Loucy (cell line): ENCODE measurements around the gene CAV2.

Experiments used
- H2AFZ ChIP-seq: fragments of 200-600 bp; sonication (generic); 2 replicates; pipeline ENCODE4 v1.6.0; 2016; ENCODE audit warnings: antibody characterized with exemption, mild to moderate bottlenecking, low read length, moderate library complexity
- H3F3A ChIP-seq: fragments of 200-600 bp; 2 replicates; pipeline ENCODE4 v1.6.0; 2016; ENCODE audit warnings: antibody characterized with exemption, low read depth, mild to moderate bottlenecking
- H3K27me3 ChIP-seq: fragments of 200-600 bp; sonication (generic); 2 replicates; pipeline ENCODE4 v1.6.1; 2014; ENCODE audit warnings: low read length, mild to moderate bottlenecking; ENCODE audit not compliant: insufficient read depth, poor library complexity, severe bottlenecking
- H3K36me3 ChIP-seq: fragments of 200-600 bp; sonication (generic); 2 replicates; pipeline ENCODE4 v1.6.1; 2016; ENCODE audit warnings: low read length; ENCODE audit not compliant: insufficient read depth
- H3K4me1 ChIP-seq: fragments of 200-600 bp; sonication (generic); 2 replicates; pipeline ENCODE4 v1.5.1; 2014; ENCODE audit warnings: low read length, mild to moderate bottlenecking; ENCODE audit not compliant: insufficient read depth, poor library complexity, severe bottlenecking
- H3K4me2 ChIP-seq: fragments of 200-600 bp; sonication (generic); 2 replicates; pipeline ENCODE4 v1.6.0; 2014; ENCODE audit warnings: antibody characterized with exemption, low read length, low read depth, mild to moderate bottlenecking; ENCODE audit not compliant: poor library complexity, severe bottlenecking
- H3K4me3 ChIP-seq: fragments of 200-600 bp; sonication (generic); 2 replicates; pipeline ENCODE4 v1.5.1; 2014; ENCODE audit warnings: low read length, mild to moderate bottlenecking, mixed read lengths; ENCODE audit not compliant: poor library complexity, severe bottlenecking
- H3K79me2 ChIP-seq: fragments of 200-600 bp; sonication (generic); 2 replicates; pipeline ENCODE4 v1.6.1; 2014; ENCODE audit warnings: low read length; ENCODE audit not compliant: insufficient read depth
- H3K9ac ChIP-seq: fragments of 200-600 bp; sonication (generic); 2 replicates; pipeline ENCODE4 v1.6.0; 2014; ENCODE audit warnings: mild to moderate bottlenecking, low read depth, low read length, moderate library complexity; ENCODE audit not compliant: poor library complexity, severe bottlenecking
- H3K9me2 ChIP-seq: fragments of 200-600 bp; sonication (generic); replicated peaks from 2 replicates; pipeline ENCODE4 v1.6.1; 2016; ENCODE audit warnings: low read depth, low read length, mixed read lengths
- H3K9me3 ChIP-seq: fragments of 200-600 bp; sonication (generic); 2 replicates; pipeline ENCODE4 v1.6.1; 2014; ENCODE audit warnings: mild to moderate bottlenecking, antibody characterized with exemption, low read length, low read depth; ENCODE audit not compliant: insufficient read depth
- H4K20me1 ChIP-seq: fragments of 200-600 bp; sonication (generic); 2 replicates; pipeline ENCODE4 v1.6.0; 2014; ENCODE audit warnings: antibody characterized with exemption, low read length, mild to moderate bottlenecking; ENCODE audit not compliant: insufficient read depth, poor library complexity, severe bottlenecking
- CTCF ChIP-seq: fragments of 200-600 bp; sonication (generic); conservative IDR thresholded peaks from 2 replicates; pipeline ENCODE4 v1.5.1; 2014; ENCODE audit warnings: mild to moderate bottlenecking, antibody characterized with exemption, low read length
- EZH2phosphoT487 ChIP-seq: fragments of 200-600 bp; IDR thresholded peaks from 2 replicates; pipeline ENCODE4 v1.6.1; 2018; ENCODE audit warnings: antibody characterized with exemption, mild to moderate bottlenecking, moderate library complexity, borderline replicate concordance

Gene CAV2

GRCh38 chr7:116546916-116547315, 47.4 kb downstream of the CAV2 start:
- H3K36me3 ChIP-seq = no peaks in the 10 kb centered on the region
- H3K4me1 ChIP-seq = no peaks in the 10 kb centered on the region
- no peak overlapping the region for H3K9ac ChIP-seq
- H3K27me3 ChIP-seq = no peaks in the 10 kb centered on the region
- H3K4me2 ChIP-seq = no peak overlapping the region
- H3K79me2 ChIP-seq = no peaks in the 10 kb centered on the region
- no peaks in the 10 kb centered on the region for H3K9me2 ChIP-seq
- no peak for TF ChIP-seq CTCF
- no peak for TF ChIP-seq EZH2phosphoT487
- no peaks in the 10 kb centered on the region for H3F3A ChIP-seq
- H3K4me3 ChIP-seq = no peak overlapping the region
- no peak overlapping the region for H2AFZ ChIP-seq
- H3K9me3 ChIP-seq = no peaks in the 10 kb centered on the region
- H4K20me1 ChIP-seq = no peaks in the 10 kb centered on the region

DNA sequence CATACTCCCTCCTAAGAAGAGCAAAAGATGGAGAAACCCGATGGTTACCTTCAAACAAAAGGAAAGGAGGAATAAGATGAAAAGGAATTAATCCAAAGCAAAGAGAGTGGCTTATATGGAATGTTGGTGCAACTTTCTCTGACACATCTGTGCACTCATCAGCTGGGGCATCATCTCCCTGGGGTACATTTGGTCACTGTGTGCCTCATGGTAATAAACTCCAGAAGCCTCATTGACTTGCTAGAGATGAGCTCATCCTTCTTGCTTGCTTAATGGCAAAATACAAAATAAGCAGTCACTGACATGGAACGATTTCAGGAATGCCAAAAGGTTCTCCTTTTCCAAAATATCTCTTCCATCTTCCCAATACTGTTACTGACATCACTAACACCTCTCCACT, 47.8 kb downstream of the CAV2 start:
- TF ChIP-seq CTCF = no peak
- no peak for TF ChIP-seq EZH2phosphoT487
- H3F3A ChIP-seq = no peaks in the 10 kb centered on the region
- no peaks in the 10 kb centered on the region for H3K79me2 ChIP-seq
- H4K20me1 ChIP-seq = no peaks in the 10 kb centered on the region
- H3K4me3 ChIP-seq = no peak overlapping the region
- H2AFZ ChIP-seq = no peak overlapping the region
- H3K4me1 ChIP-seq = no peaks in the 10 kb centered on the region
- H3K36me3 ChIP-seq = no peaks in the 10 kb centered on the region
- no peaks in the 10 kb centered on the region for H3K9me3 ChIP-seq
- no peak overlapping the region for H3K4me2 ChIP-seq
- H3K27me3 ChIP-seq = no peaks in the 10 kb centered on the region
- no peak overlapping the region for H3K9ac ChIP-seq
- H3K9me2 ChIP-seq = no peaks in the 10 kb centered on the region

GRCh38 chr7:116548506-116548905, 49.0 kb downstream of the CAV2 start:
- Histone ChIP-seq H3F3A (no peaks in the 10 kb centered on the region), H3K4me3 (no peak overlapping the region), H3K9me3 (no peaks in the 10 kb centered on the region), H3K9me2 (no peaks in the 10 kb centered on the region), H3K9ac (no peak overlapping the region), H2AFZ (no peak overlapping the region), H3K27me3 (no peaks in the 10 kb centered on the region), H3K4me2 (no peak overlapping the region), H3K4me1 (no peaks in the 10 kb centered on the region), H3K36me3 (no peaks in the 10 kb centered on the region), H3K79me2 (no peaks in the 10 kb centered on the region), H4K20me1 (no peaks in the 10 kb centered on the region)
- TF ChIP-seq EZH2phosphoT487 (no peak), CTCF (no peak)
